Adrenal gland (tissue), 5 donors: ENCODE measurements around the gene RRP1.

Source experiments
- CTCF ChIP-seq, 6 experiments: fragments of 450-650 bp in 4 of 6; fragments of 200-600 bp in 2 of 6; sonication (generic) in 1 of 6; IDR thresholded peaks; 1 replicate in 5 of 6; 2 replicates in 1 of 6; pipeline versions ENCODE4 v1.5.1 to v1.8.0; 2016 to 2021; ENCODE audit warnings: antibody characterized with exemption in 6 of 6, mild to moderate bottlenecking in 2 of 6, moderate library complexity in 1 of 6
- POLR2A ChIP-seq, 2 donors: fragments of 450-650 bp; IDR thresholded peaks; one replicate each; pipeline ENCODE4 v1.6.1; 2017; ENCODE audit warnings: antibody characterized with exemption in 2 of 2, mild to moderate bottlenecking in 2 of 2, moderate library complexity in 1 of 2
- donor health status: DM: no; HTN: no; CAD: no.

- no peak for TF ChIP-seq CTCF (IDR thresholded peaks at IDR 0.05)
- no peak for TF ChIP-seq POLR2A (IDR thresholded peaks at IDR 0.05)
These were observed 46.5 kb downstream of the RRP1 start for GRCh38 chr21:43835861-43836260.
